Loucy (cell line): ENCODE measurements around the gene SMOC1.

Experiments used
- H2AFZ ChIP-seq: fragments of 200-600 bp; sonication (generic); 2 replicates; pipeline ENCODE4 v1.6.0; 2016; ENCODE audit warnings: antibody characterized with exemption, mild to moderate bottlenecking, low read length, moderate library complexity
- H3F3A ChIP-seq: fragments of 200-600 bp; 2 replicates; pipeline ENCODE4 v1.6.0; 2016; ENCODE audit warnings: antibody characterized with exemption, low read depth, mild to moderate bottlenecking
- H3K27me3 ChIP-seq: fragments of 200-600 bp; sonication (generic); 2 replicates; pipeline ENCODE4 v1.6.1; 2014; ENCODE audit warnings: low read length, mild to moderate bottlenecking; ENCODE audit not compliant: insufficient read depth, poor library complexity, severe bottlenecking
- H3K36me3 ChIP-seq: fragments of 200-600 bp; sonication (generic); 2 replicates; pipeline ENCODE4 v1.6.1; 2016; ENCODE audit warnings: low read length; ENCODE audit not compliant: insufficient read depth
- H3K4me1 ChIP-seq: fragments of 200-600 bp; sonication (generic); 2 replicates; pipeline ENCODE4 v1.5.1; 2014; ENCODE audit warnings: low read length, mild to moderate bottlenecking; ENCODE audit not compliant: insufficient read depth, poor library complexity, severe bottlenecking
- H3K4me2 ChIP-seq: fragments of 200-600 bp; sonication (generic); 2 replicates; pipeline ENCODE4 v1.6.0; 2014; ENCODE audit warnings: antibody characterized with exemption, low read length, low read depth, mild to moderate bottlenecking; ENCODE audit not compliant: poor library complexity, severe bottlenecking
- H3K4me3 ChIP-seq: fragments of 200-600 bp; sonication (generic); 2 replicates; pipeline ENCODE4 v1.5.1; 2014; ENCODE audit warnings: low read length, mild to moderate bottlenecking, mixed read lengths; ENCODE audit not compliant: poor library complexity, severe bottlenecking
- H3K79me2 ChIP-seq: fragments of 200-600 bp; sonication (generic); 2 replicates; pipeline ENCODE4 v1.6.1; 2014; ENCODE audit warnings: low read length; ENCODE audit not compliant: insufficient read depth
- H3K9ac ChIP-seq: fragments of 200-600 bp; sonication (generic); 2 replicates; pipeline ENCODE4 v1.6.0; 2014; ENCODE audit warnings: mild to moderate bottlenecking, low read depth, low read length, moderate library complexity; ENCODE audit not compliant: poor library complexity, severe bottlenecking
- H3K9me2 ChIP-seq: fragments of 200-600 bp; sonication (generic); replicated peaks from 2 replicates; pipeline ENCODE4 v1.6.1; 2016; ENCODE audit warnings: low read depth, low read length, mixed read lengths
- H3K9me3 ChIP-seq: fragments of 200-600 bp; sonication (generic); 2 replicates; pipeline ENCODE4 v1.6.1; 2014; ENCODE audit warnings: mild to moderate bottlenecking, antibody characterized with exemption, low read length, low read depth; ENCODE audit not compliant: insufficient read depth
- H4K20me1 ChIP-seq: fragments of 200-600 bp; sonication (generic); 2 replicates; pipeline ENCODE4 v1.6.0; 2014; ENCODE audit warnings: antibody characterized with exemption, low read length, mild to moderate bottlenecking; ENCODE audit not compliant: insufficient read depth, poor library complexity, severe bottlenecking
- CTCF ChIP-seq: fragments of 200-600 bp; sonication (generic); conservative IDR thresholded peaks from 2 replicates; pipeline ENCODE4 v1.5.1; 2014; ENCODE audit warnings: mild to moderate bottlenecking, antibody characterized with exemption, low read length
- EZH2phosphoT487 ChIP-seq: fragments of 200-600 bp; IDR thresholded peaks from 2 replicates; pipeline ENCODE4 v1.6.1; 2018; ENCODE audit warnings: antibody characterized with exemption, mild to moderate bottlenecking, moderate library complexity, borderline replicate concordance

SMOC1 gene

GRCh38 chr14:70004791-70005190, 125.6 kb downstream of the SMOC1 start:
- H3K9ac ChIP-seq: no peak overlapping the region
- TF ChIP-seq CTCF (no peak), EZH2phosphoT487 (no peak)
- H3K4me3 ChIP-seq: no peak overlapping the region
- H3F3A ChIP-seq: no peaks in the 10 kb centered on the region
- H3K4me2 ChIP-seq: no peak overlapping the region
- no peak overlapping the region for H2AFZ ChIP-seq
- H3K36me3 ChIP-seq: no peaks in the 10 kb centered on the region
- no peaks in the 10 kb centered on the region for H3K79me2 ChIP-seq
- H3K9me2 ChIP-seq: no peaks in the 10 kb centered on the region
- no peaks in the 10 kb centered on the region for H3K27me3 ChIP-seq
- no peaks in the 10 kb centered on the region for H3K9me3 ChIP-seq
- no peaks in the 10 kb centered on the region for H3K4me1 ChIP-seq
- no peaks in the 10 kb centered on the region for H4K20me1 ChIP-seq

GRCh38 chr14:70005281-70005805, 126.1 kb downstream of the SMOC1 start:
- H3K9ac ChIP-seq: no peak overlapping the region
- TF ChIP-seq CTCF (no peak), EZH2phosphoT487 (no peak)
- H3K9me3 ChIP-seq: no peaks in the 10 kb centered on the region
- no peaks in the 10 kb centered on the region for H3K27me3 ChIP-seq
- no peak overlapping the region for H3K4me3 ChIP-seq
- no peak overlapping the region for H3K4me2 ChIP-seq
- no peaks in the 10 kb centered on the region for H3K36me3 ChIP-seq
- no peaks in the 10 kb centered on the region for H3K79me2 ChIP-seq
- no peaks in the 10 kb centered on the region for H4K20me1 ChIP-seq
- H2AFZ ChIP-seq: no peak overlapping the region
- no peaks in the 10 kb centered on the region for H3K9me2 ChIP-seq
- H3F3A ChIP-seq: no peaks in the 10 kb centered on the region
- H3K4me1 ChIP-seq: no peaks in the 10 kb centered on the region

- H3K9me2 ChIP-seq: no peaks in the 10 kb centered on the region
- no peaks in the 10 kb centered on the region for H3F3A ChIP-seq
- H3K27me3 ChIP-seq: no peaks in the 10 kb centered on the region
- H4K20me1 ChIP-seq: no peaks in the 10 kb centered on the region
- no peaks in the 10 kb centered on the region for H3K36me3 ChIP-seq
- no peaks in the 10 kb centered on the region for H3K4me1 ChIP-seq
- no peak overlapping the region for H3K9ac ChIP-seq
- no peak for TF ChIP-seq EZH2phosphoT487
- no peaks in the 10 kb centered on the region for H3K9me3 ChIP-seq
- no peak overlapping the region for H3K4me2 ChIP-seq
- no peak overlapping the region for H3K4me3 ChIP-seq
- no peaks in the 10 kb centered on the region for H3K79me2 ChIP-seq
- no peak overlapping the region for H2AFZ ChIP-seq
These were observed 127.5 kb downstream of the SMOC1 start for GRCh38 chr14:70006699-70007098.
